CD14-positive monocyte (primary cell): ENCODE data around the gene STXBP4. TPM values are rescaled to one million over a fixed set of nuclear protein-coding genes. Genes with fewer than 3 reads are reported as not detected.

Source experiments
- DNase-seq, 3 donors: peaks; one replicate each; pipeline ENCODE4 v3.0.0-alpha.2; 2011 to 2022
- H2AFZ ChIP-seq: 2 replicates; pipeline ENCODE4 v1.6.0; 2012; ENCODE audit warnings: mild to moderate bottlenecking, low read depth, low read length, inconsistent platforms; ENCODE audit not compliant: insufficient read depth, poor library complexity, severe bottlenecking
- H3K27ac ChIP-seq, 2 donors: 1 replicate in 1 of 2; 2 replicates in 1 of 2; pipeline ENCODE4 v1.5.1; 2012 to 2013; ENCODE audit warnings: low read length in 2 of 2, control low read depth in 1 of 2, inconsistent platforms in 1 of 2, low read depth in 1 of 2, mild to moderate bottlenecking in 1 of 2
- H3K27me3 ChIP-seq, 2 donors: one replicate each; pipeline versions ENCODE4 v1.6.0 to v1.6.1; 2011 to 2013; ENCODE audit warnings: low read length in 2 of 2; ENCODE audit not compliant: control insufficient read depth in 2 of 2, insufficient read depth in 2 of 2
- H3K36me3 ChIP-seq, 2 donors: replicated peaks in 1 of 2; 1 replicate in 1 of 2; 2 replicates in 1 of 2; pipeline versions ENCODE4 v1.5.1 to v1.6.1; 2012 to 2013; ENCODE audit warnings: low read length in 2 of 2, control low read depth in 1 of 2, inconsistent platforms in 1 of 2, mild to moderate bottlenecking in 1 of 2; ENCODE audit not compliant: insufficient read depth in 2 of 2, control insufficient read depth in 1 of 2
- H3K4me1 ChIP-seq, 2 donors: 1 replicate in 1 of 2; 2 replicates in 1 of 2; pipeline versions ENCODE4 v1.5.1 to v1.6.1; 2012 to 2013; ENCODE audit warnings: low read length in 2 of 2, control low read depth in 1 of 2, inconsistent platforms in 1 of 2, mild to moderate bottlenecking in 1 of 2, moderate library complexity in 1 of 2; ENCODE audit not compliant: insufficient read depth in 2 of 2, control insufficient read depth in 1 of 2
- H3K4me2 ChIP-seq: replicated peaks from 2 replicates; pipeline ENCODE3; 2012; ENCODE audit warnings: low read length, moderate library complexity, mild to moderate bottlenecking; ENCODE audit not compliant: poor library complexity, severe bottlenecking; ENCODE audit errors: extremely low read depth
- H3K4me3 ChIP-seq, 3 experiments: fragments of 200-600 bp in 1 of 3; sonication (generic) in 1 of 3; replicated peaks in 1 of 3; 1 replicate in 2 of 3; 2 replicates in 1 of 3; pipeline ENCODE4 v1.5.1; 2011 to 2013; ENCODE audit warnings: low read length in 3 of 3, mild to moderate bottlenecking in 3 of 3, control low read depth in 2 of 3, low read depth in 2 of 3, inconsistent platforms in 1 of 3, moderate library complexity in 1 of 3
- H3K79me2 ChIP-seq: 2 replicates; pipeline ENCODE4 v1.6.0; 2012; ENCODE audit warnings: mild to moderate bottlenecking, control low read depth, inconsistent platforms, low read length, moderate library complexity; ENCODE audit not compliant: insufficient read depth
- H3K9ac ChIP-seq: 2 replicates; pipeline ENCODE4 v1.6.0; 2017; ENCODE audit warnings: low read length, mild to moderate bottlenecking; ENCODE audit not compliant: insufficient read depth, poor library complexity, severe bottlenecking
- H3K9me3 ChIP-seq, 2 donors: replicated peaks in 1 of 2; 1 replicate in 1 of 2; 2 replicates in 1 of 2; pipeline versions ENCODE4 v1.5.1 to v1.6.1; 2012 to 2013; ENCODE audit warnings: low read length in 2 of 2, control low read depth in 1 of 2; ENCODE audit not compliant: control insufficient read depth in 1 of 2, insufficient read depth in 1 of 2
- H4K20me1 ChIP-seq: 2 replicates; pipeline ENCODE4 v1.6.0; 2012; ENCODE audit warnings: mild to moderate bottlenecking, low read length, control low read depth, moderate library complexity; ENCODE audit not compliant: insufficient read depth
- H3K27ac Mint-ChIP-seq, 7 donors: one replicate each; pipeline ENCODE4 v1.8.0; 2020; ENCODE audit warnings: mild to moderate bottlenecking in 7 of 7, mixed read lengths in 7 of 7, moderate library complexity in 6 of 7, inconsistent platforms in 2 of 7
- H3K27me3 Mint-ChIP-seq, 3 donors: one replicate each; pipeline ENCODE4 v1.8.0; 2021 to 2022; ENCODE audit warnings: low read depth in 3 of 3, mild to moderate bottlenecking in 3 of 3, mixed read lengths in 3 of 3, moderate library complexity in 3 of 3, inconsistent platforms in 1 of 3
- H3K36me3 Mint-ChIP-seq, 2 donors: one replicate each; pipeline ENCODE4 v1.8.0; 2020; ENCODE audit warnings: mixed read lengths in 2 of 2, inconsistent platforms in 1 of 2, mild to moderate bottlenecking in 1 of 2
- H3K4me1 Mint-ChIP-seq: one replicate; pipeline ENCODE4 v1.8.0; 2020; ENCODE audit warnings: mild to moderate bottlenecking, mixed read lengths
- H3K4me3 Mint-ChIP-seq, 2 donors: one replicate each; pipeline ENCODE4 v1.8.0; 2020; ENCODE audit warnings: mild to moderate bottlenecking in 2 of 2, mixed read lengths in 2 of 2, moderate library complexity in 1 of 2
- H3K9me3 Mint-ChIP-seq, 7 donors: one replicate each; pipeline ENCODE4 v1.8.0; 2020 to 2022; ENCODE audit warnings: mixed read lengths in 7 of 7, mild to moderate bottlenecking in 6 of 7, moderate library complexity in 6 of 7, inconsistent platforms in 2 of 7
- CTCF ChIP-seq: fragments of 200-600 bp; IDR thresholded peaks from one replicate; pipeline ENCODE4 v1.8.0; 2022; ENCODE audit warnings: antibody characterized with exemption, mild to moderate bottlenecking
- WGBS: methylation state at CpG from one replicate; pipeline ENCODE4 v1.1.5; 2013; ENCODE audit warnings: missing lambda C conversion rate; ENCODE audit not compliant: insufficient coverage; 5-methylcytosine and 5-hydroxymethylcytosine counted together
- intact Hi-C, 2 donors: fragments of 100-400 bp; cut with micrococcal nuclease; formaldehyde crosslinking; loops; one replicate each; pipeline versions ENCODE4 v1.15.0 to v1.15.1; 2023
- polyA plus RNA-seq, 3 donors: library from polyadenylated mRNA; depleted of rRNA in 1 of 3; unstranded in 2 of 3; stranded (reverse) in 1 of 3; fragments of 300-500 nt in 2 of 3; fragments of >200 nt in 1 of 3; fragmentation: Illumina TruSeq in 2 of 3; gene quantifications; 1 replicate in 2 of 3; 2 replicates in 1 of 3; pipeline ENCODE4 v1.2.3, GENCODE V29; 2012 to 2021

The STXBP4 gene
- polyA plus RNA-seq, 3 donors: 0.27 to 1.8 (median 0.44) TPM

GRCh38 chr17:55038291-55038690, 69.7 kb downstream of the STXBP4 start:
- no peak overlapping the region for H3K27ac Mint-ChIP-seq
- intact Hi-C loops: no loop called here

GRCh38 chr17:55040611-55041010, 72.0 kb downstream of the STXBP4 start:
- intact Hi-C loops: no loop called here
- Histone ChIP-seq H3K36me3 (no peaks in the 10 kb centered on the region), H4K20me1 (no peaks in the 10 kb centered on the region), H3K27me3 (no peaks in the 10 kb centered on the region), H2AFZ (no peak overlapping the region), H3K4me3 (no peak overlapping the region), H3K27ac (no peak overlapping the region), H3K9me3 (no peaks in the 10 kb centered on the region), H3K4me2 (no peak overlapping the region), H3K4me1 (no peaks in the 10 kb centered on the region), H3K79me2 (no peaks in the 10 kb centered on the region), H3K9ac (no peak overlapping the region)
- Mint-ChIP-seq H3K27ac (no peak overlapping the region), H3K9me3 (no peaks in the 10 kb centered on the region), H3K4me3 (no peak overlapping the region), H3K4me1 (no peaks in the 10 kb centered on the region), H3K36me3 (peaks cover 0 to 6% of the 10 kb centered on the region in 2 donors), H3K27me3 (no peaks in the 10 kb centered on the region)
- 60% methylated on average over 1 of the region's 4 CpGs for WGBS
- no peak for TF ChIP-seq CTCF
- DNase-seq: no peak

More at GRCh38 chr17:55038291-55038690, 69.7 kb downstream of the STXBP4 start:
- Histone ChIP-seq H3K9ac (no peak overlapping the region), H3K36me3 (no peaks in the 10 kb centered on the region), H3K27ac (no peak overlapping the region), H3K4me1 (no peaks in the 10 kb centered on the region), H3K4me2 (no peak overlapping the region), H3K27me3 (no peaks in the 10 kb centered on the region), H2AFZ (no peak overlapping the region), H3K9me3 (no peaks in the 10 kb centered on the region), H3K4me3 (no peak overlapping the region), H4K20me1 (no peaks in the 10 kb centered on the region), H3K79me2 (no peaks in the 10 kb centered on the region)
- H3K27me3 Mint-ChIP-seq: no peaks in the 10 kb centered on the region
- no peaks in the 10 kb centered on the region for H3K9me3 Mint-ChIP-seq
- H3K4me1 Mint-ChIP-seq: no peaks in the 10 kb centered on the region
- DNase-seq: no peak
- no peak overlapping the region for H3K4me3 Mint-ChIP-seq
- WGBS: no CpG with 5 or more reads among the region's 1 CpG
- peaks cover 0 to 2% of the 10 kb centered on the region in 2 donors for H3K36me3 Mint-ChIP-seq
- TF ChIP-seq CTCF: no peak
